DMS79 treated with DMSO at 0.1 percent for 48 hours (cell line): Measurements from ENCODE around the gene PSMD11.
"Not testable (repeated sequence)": the region's sequence is repeated elsewhere in the genome, so short reads cannot be mapped to it uniquely, and the experiment has no call there.

Experiments used
- DNase-seq: peaks from one replicate; lab custom pipeline; 2025; lab: John Stamatoyannopoulos, UW

Gene PSMD11

GRCh38 chr17:32444301-32445073 lies at the start of gene PSMD11:
PSMD11 (plus strand) TSS chr17:32444510; CDS start chr17:32444524, 14 bp downstream.
- peak; percentile 92 for DNase-seq

- DNase-seq = no peak
These were observed 48.0 kb upstream of the PSMD11 start for GRCh38 chr17:32396343-32396742.

GRCh38 chr17:32398946-32399345 lies 45.4 kb upstream of the PSMD11 start:
- no peak for DNase-seq

GRCh38 chr17:32410085-32410484 lies 34.2 kb upstream of the PSMD11 start:
- not testable (repeated sequence) for DNase-seq

GRCh38 chr17:32426894-32427293 lies 17.4 kb upstream of the PSMD11 start:
- no peak for DNase-seq

GRCh38 chr17:32429598-32429997 lies 14.7 kb upstream of the PSMD11 start:
- DNase-seq = no peak

GRCh38 chr17:32440722-32441121 lies 3.6 kb upstream of the PSMD11 start:
- no peak for DNase-seq

GRCh38 chr17:32441886-32442285 lies 2.4 kb upstream of the PSMD11 start:
- no peak for DNase-seq

- DNase-seq = no peak
These were observed 446 bp upstream of the PSMD11 start for GRCh38 chr17:32443827-32444300.

GRCh38 chr17:32445074-32445415 lies 735 bp downstream of the PSMD11 start:
- peak; percentile 20 for DNase-seq

GRCh38 chr17:32445497-32445896 lies 1.2 kb downstream of the PSMD11 start:
- no peak for DNase-seq

GRCh38 chr17:32445971-32446370 lies 1.7 kb downstream of the PSMD11 start:
- DNase-seq = no peak

GRCh38 chr17:32446949-32447348 lies 2.6 kb downstream of the PSMD11 start:
- no peak for DNase-seq

- no peak for DNase-seq
These were observed 5.7 kb downstream of the PSMD11 start for GRCh38 chr17:32449963-32450362.

GRCh38 chr17:32450379-32450778 lies 6.1 kb downstream of the PSMD11 start:
- DNase-seq = not testable (repeated sequence)

- no peak for DNase-seq
These were observed 7.6 kb downstream of the PSMD11 start for GRCh38 chr17:32451879-32452278.

- no peak for DNase-seq
These were observed 8.0 kb downstream of the PSMD11 start for GRCh38 chr17:32452281-32452680.

GRCh38 chr17:32453370-32453769 lies 9.1 kb downstream of the PSMD11 start:
- DNase-seq = no peak

GRCh38 chr17:32458371-32458770 lies 14.1 kb downstream of the PSMD11 start:
- no peak for DNase-seq

GRCh38 chr17:32460054-32460453 lies 15.7 kb downstream of the PSMD11 start:
- DNase-seq = no peak

- no peak for DNase-seq
These were observed 17.2 kb downstream of the PSMD11 start for GRCh38 chr17:32461498-32461852.

GRCh38 chr17:32461853-32462617 lies 17.7 kb downstream of the PSMD11 start:
- peak; percentile 20 for DNase-seq

GRCh38 chr17:32463304-32463703 lies 19.0 kb downstream of the PSMD11 start:
- DNase-seq = no peak
